Progenitor cell of endocrine pancreas (in vitro differentiated cells): ENCODE measurements around the gene PDS5B. TPM values are rescaled to one million over a fixed set of nuclear protein-coding genes. Genes with fewer than 3 reads are reported as not detected.

Source experiments
- DNase-seq: peaks from one replicate; pipeline ENCODE4 v3.0.0; 2021; ENCODE audit warnings: low spot score; ENCODE audit not compliant: unreplicated experiment
- H3K27ac Mint-ChIP-seq: 2 replicates; pipeline ENCODE4 v1.8.0; 2021; ENCODE audit warnings: mild to moderate bottlenecking, moderate library complexity, mixed read lengths
- H3K27me3 Mint-ChIP-seq: 2 replicates; pipeline ENCODE4 v1.8.0; 2021; ENCODE audit warnings: mixed read lengths
- H3K36me3 Mint-ChIP-seq: 2 replicates; pipeline ENCODE4 v1.8.0; 2022; ENCODE audit warnings: mixed read lengths; ENCODE audit not compliant: insufficient read depth
- H3K4me1 Mint-ChIP-seq: 2 replicates; pipeline ENCODE4 v1.8.0; 2021; ENCODE audit warnings: low read depth, mixed read lengths
- H3K4me3 Mint-ChIP-seq: 2 replicates; pipeline ENCODE4 v1.8.0; 2021; ENCODE audit warnings: low read depth, mild to moderate bottlenecking, moderate library complexity, mixed read lengths
- H3K9me3 Mint-ChIP-seq: 2 replicates; pipeline ENCODE4 v1.8.0; 2021; ENCODE audit warnings: low read depth, mixed read lengths
- total RNA-seq: library from RNA; stranded (reverse); gene quantifications from 2 replicates; pipeline ENCODE4 v1.2.1, GENCODE V29; 2021
- TF ChIP-seq, protein P1 (sequence below): fragments of 200-600 bp; sonication (generic); IDR thresholded peaks from one replicate; pipeline ENCODE4 v1.5.0; 2021; ENCODE audit warnings: antibody characterized with exemption, mild to moderate bottlenecking; ENCODE audit not compliant: unreplicated experiment

Gene PDS5B
- total RNA-seq, 1 donor from 2014 or later = 64.4 TPM

DNA sequence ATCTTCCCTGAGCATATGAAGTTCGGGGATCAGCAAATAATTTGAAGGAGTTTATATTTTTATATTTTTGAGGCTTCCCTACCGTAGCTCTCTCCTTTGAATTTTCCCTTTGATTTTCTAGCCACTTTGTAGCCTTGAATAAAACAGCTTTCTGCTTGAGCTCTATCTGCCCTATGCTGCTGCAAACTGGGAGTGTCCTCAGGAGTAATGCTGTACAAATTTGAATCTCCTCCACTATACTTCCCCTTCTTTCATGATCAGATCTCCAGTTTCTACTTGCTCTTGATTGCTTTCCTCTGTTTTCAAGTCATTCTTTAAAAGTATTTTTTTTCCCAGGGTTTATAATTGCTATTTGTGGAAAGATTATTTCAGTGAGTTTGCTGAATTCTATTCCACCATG is 14.6 kb downstream of the PDS5B start:
- Mint-ChIP-seq H3K36me3 (peaks cover 32% of the 10 kb centered on the region), H3K9me3 (peaks cover 31% of the 10 kb centered on the region), H3K27ac (peak overlapping the region; percentile 20)

GRCh38 chr13:32609428-32609827 is 23.2 kb downstream of the PDS5B start:
- peaks cover 31% of the 10 kb centered on the region for H3K36me3 Mint-ChIP-seq
- TF ChIP-seq, protein P1, sequence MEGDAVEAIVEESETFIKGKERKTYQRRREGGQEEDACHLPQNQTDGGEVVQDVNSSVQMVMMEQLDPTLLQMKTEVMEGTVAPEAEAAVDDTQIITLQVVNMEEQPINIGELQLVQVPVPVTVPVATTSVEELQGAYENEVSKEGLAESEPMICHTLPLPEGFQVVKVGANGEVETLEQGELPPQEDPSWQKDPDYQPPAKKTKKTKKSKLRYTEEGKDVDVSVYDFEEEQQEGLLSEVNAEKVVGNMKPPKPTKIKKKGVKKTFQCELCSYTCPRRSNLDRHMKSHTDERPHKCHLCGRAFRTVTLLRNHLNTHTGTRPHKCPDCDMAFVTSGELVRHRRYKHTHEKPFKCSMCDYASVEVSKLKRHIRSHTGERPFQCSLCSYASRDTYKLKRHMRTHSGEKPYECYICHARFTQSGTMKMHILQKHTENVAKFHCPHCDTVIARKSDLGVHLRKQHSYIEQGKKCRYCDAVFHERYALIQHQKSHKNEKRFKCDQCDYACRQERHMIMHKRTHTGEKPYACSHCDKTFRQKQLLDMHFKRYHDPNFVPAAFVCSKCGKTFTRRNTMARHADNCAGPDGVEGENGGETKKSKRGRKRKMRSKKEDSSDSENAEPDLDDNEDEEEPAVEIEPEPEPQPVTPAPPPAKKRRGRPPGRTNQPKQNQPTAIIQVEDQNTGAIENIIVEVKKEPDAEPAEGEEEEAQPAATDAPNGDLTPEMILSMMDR = no peak

More for the DNA sequence above, 14.6 kb downstream of the PDS5B start:
- TF ChIP-seq, protein P1 = no peak
- no peak for DNase-seq
- Mint-ChIP-seq H3K4me3 (no peak overlapping the region), H3K4me1 (no peaks in the 10 kb centered on the region), H3K27me3 (no peaks in the 10 kb centered on the region)

DNA sequence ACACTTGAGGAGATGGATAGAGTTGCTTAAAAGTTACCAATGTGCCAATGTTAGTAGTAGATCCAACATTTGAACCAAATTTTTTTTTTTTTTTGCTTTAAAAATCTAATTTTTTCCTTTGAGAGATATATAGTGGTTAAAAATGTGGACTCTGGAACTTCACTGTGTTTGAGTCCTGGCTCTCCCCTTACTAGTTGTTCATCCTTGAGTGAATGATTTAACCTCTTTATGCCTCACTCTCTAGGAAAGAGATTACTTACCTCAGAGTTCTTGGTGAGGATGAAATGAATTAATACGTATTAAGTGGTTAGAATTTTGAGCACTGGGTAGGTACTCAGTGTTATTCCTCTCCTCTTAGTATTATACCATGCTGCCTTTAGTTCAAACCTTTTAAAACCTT is 24.3 kb downstream of the PDS5B start:
- Mint-ChIP-seq H3K27ac (no peak overlapping the region), H3K36me3 (peaks cover 27% of the 10 kb centered on the region), H3K4me1 (no peaks in the 10 kb centered on the region), H3K27me3 (no peaks in the 10 kb centered on the region), H3K4me3 (no peak overlapping the region), H3K9me3 (peaks cover 30% of the 10 kb centered on the region)
- TF ChIP-seq, protein P1 = no peak
- DNase-seq = no peak

More at GRCh38 chr13:32609428-32609827, 23.2 kb downstream of the PDS5B start:
- no peaks in the 10 kb centered on the region for H3K27me3 Mint-ChIP-seq
- H3K4me1 Mint-ChIP-seq = no peaks in the 10 kb centered on the region
- no peak overlapping the region for H3K27ac Mint-ChIP-seq
- no peak for DNase-seq
- peaks cover 35% of the 10 kb centered on the region for H3K9me3 Mint-ChIP-seq
- no peak overlapping the region for H3K4me3 Mint-ChIP-seq

GRCh38 chr13:32610977-32611376 is 24.7 kb downstream of the PDS5B start:
- peak overlapping the region; percentile 81 for H3K27ac Mint-ChIP-seq
- peaks cover 24% of the 10 kb centered on the region for H3K36me3 Mint-ChIP-seq
- no peak for DNase-seq
- no peak overlapping the region for H3K4me3 Mint-ChIP-seq
- no peaks in the 10 kb centered on the region for H3K4me1 Mint-ChIP-seq
- TF ChIP-seq, protein P1 = no peak
- no peaks in the 10 kb centered on the region for H3K27me3 Mint-ChIP-seq
- H3K9me3 Mint-ChIP-seq = peaks cover 25% of the 10 kb centered on the region

GRCh38 chr13:32616883-32617511 is 30.7 kb downstream of the PDS5B start:
- Mint-ChIP-seq H3K27ac (no peak overlapping the region), H3K36me3 (peaks cover 32% of the 10 kb centered on the region), H3K4me3 (no peak overlapping the region), H3K27me3 (no peaks in the 10 kb centered on the region), H3K4me1 (no peaks in the 10 kb centered on the region), H3K9me3 (peaks cover 36% of the 10 kb centered on the region)
- no peak for DNase-seq
- TF ChIP-seq, protein P1 = no peak
